Activated CD4-positive, alpha-beta T cell treated with anti-CD3 and anti-CD28 coated beads for 48 hours (primary cell): Measurements from ENCODE around the gene AKAP3.
A peak's percentile ranks its signal among the peaks of the same experiment; 100 is the strongest.

Source experiments
- DNase-seq: peaks from one replicate; pipeline ENCODE4 v3.0.0-alpha.2; 2020

The AKAP3 gene

GRCh38 chr12:4648501-4649357, at the start of gene AKAP3, which contains the start of gene NDUFA9:
AKAP3 (minus strand) TSS chr12:4649051; CDS start chr12:4638196, 10,855 bp downstream.
NDUFA9 (plus strand) TSS chr12:4649114; CDS start chr12:4649127, 13 bp downstream.
- DNase-seq = peak; percentile 85

- no peak for DNase-seq
Observed at GRCh38 chr12:4690760-4691159, 41.9 kb upstream of the AKAP3 start.

GRCh38 chr12:4685317-4685716, 36.5 kb upstream of the AKAP3 start:
- DNase-seq = no peak

GRCh38 chr12:4681732-4682131, 32.9 kb upstream of the AKAP3 start:
- DNase-seq = no peak

GRCh38 chr12:4679711-4680110, 30.9 kb upstream of the AKAP3 start:
- no peak for DNase-seq

- DNase-seq = no peak
Observed at GRCh38 chr12:4665236-4665635, 16.4 kb upstream of the AKAP3 start.

GRCh38 chr12:4663971-4664505, 15.2 kb upstream of the AKAP3 start:
- no peak for DNase-seq

- no peak for DNase-seq
Observed at GRCh38 chr12:4653691-4654090, 4.8 kb upstream of the AKAP3 start.

- DNase-seq = no peak
Observed at GRCh38 chr12:4653257-4653656, 4.4 kb upstream of the AKAP3 start.

GRCh38 chr12:4649358-4649661, 459 bp upstream of the AKAP3 start:
- no peak for DNase-seq

- DNase-seq = no peak
Observed at GRCh38 chr12:4648104-4648500, 749 bp downstream of the AKAP3 start.

- no peak for DNase-seq
Observed at GRCh38 chr12:4645023-4645422, 3.8 kb downstream of the AKAP3 start.

- DNase-seq = no peak
Observed at GRCh38 chr12:4643747-4644146, 5.1 kb downstream of the AKAP3 start.

- DNase-seq = no peak
Observed at GRCh38 chr12:4630262-4630661, 18.6 kb downstream of the AKAP3 start.

GRCh38 chr12:4628406-4628805, 20.4 kb downstream of the AKAP3 start:
- no peak for DNase-seq

GRCh38 chr12:4626543-4626942, 22.3 kb downstream of the AKAP3 start:
- DNase-seq = no peak

GRCh38 chr12:4621511-4621910, 27.3 kb downstream of the AKAP3 start:
- no peak for DNase-seq

GRCh38 chr12:4615667-4616066, 33.2 kb downstream of the AKAP3 start:
- no peak for DNase-seq

GRCh38 chr12:4610481-4610880, 38.4 kb downstream of the AKAP3 start:
- no peak for DNase-seq

GRCh38 chr12:4609071-4609470, 39.8 kb downstream of the AKAP3 start:
- DNase-seq = no peak

GRCh38 chr12:4607056-4607455, 41.8 kb downstream of the AKAP3 start:
- no peak for DNase-seq

- DNase-seq = peak; percentile 87
Observed at GRCh38 chr12:4604684-4605193, 44.1 kb downstream of the AKAP3 start.

- no peak for DNase-seq
Observed at GRCh38 chr12:4603946-4604345, 44.9 kb downstream of the AKAP3 start.

GRCh38 chr12:4603421-4603820, 45.4 kb downstream of the AKAP3 start:
- DNase-seq = no peak

- DNase-seq = no peak
Observed at GRCh38 chr12:4595881-4596280, 53.0 kb downstream of the AKAP3 start.
